GDM1 (cell line): ENCODE data around the gene SLC19A1.
"Not testable (repeated sequence)": the region's sequence is repeated elsewhere in the genome, so short reads cannot be mapped to it uniquely, and the experiment has no call there.

Experiments used
- DNase-seq: peaks from one replicate; lab custom pipeline; 2025; lab: John Stamatoyannopoulos, UW

Gene SLC19A1

DNA sequence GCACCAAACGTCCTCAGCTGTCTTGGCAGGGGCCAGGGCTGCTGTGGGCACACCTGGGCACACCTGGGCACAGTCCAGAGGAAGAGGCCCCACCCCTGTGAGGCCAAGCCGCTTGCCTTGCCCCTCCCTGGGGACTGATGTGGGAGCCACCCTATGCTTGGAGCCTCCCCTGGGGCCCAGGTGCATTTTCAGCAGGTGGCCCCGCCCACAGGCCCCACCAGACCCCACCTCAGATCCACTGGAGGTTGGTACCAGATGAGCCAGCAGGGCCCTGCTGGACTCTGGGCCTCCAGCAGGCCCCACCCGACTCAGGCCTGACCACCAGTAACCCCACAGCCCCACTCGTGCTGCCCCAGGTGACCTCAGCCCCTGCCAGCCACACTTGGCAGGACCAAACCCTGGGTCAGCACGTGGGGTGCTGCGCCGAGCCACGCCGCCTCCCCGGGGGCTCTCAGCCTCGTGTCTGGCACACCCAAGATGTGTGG, 8.8 kb downstream of the SLC19A1 start:
- no peak for DNase-seq

DNA sequence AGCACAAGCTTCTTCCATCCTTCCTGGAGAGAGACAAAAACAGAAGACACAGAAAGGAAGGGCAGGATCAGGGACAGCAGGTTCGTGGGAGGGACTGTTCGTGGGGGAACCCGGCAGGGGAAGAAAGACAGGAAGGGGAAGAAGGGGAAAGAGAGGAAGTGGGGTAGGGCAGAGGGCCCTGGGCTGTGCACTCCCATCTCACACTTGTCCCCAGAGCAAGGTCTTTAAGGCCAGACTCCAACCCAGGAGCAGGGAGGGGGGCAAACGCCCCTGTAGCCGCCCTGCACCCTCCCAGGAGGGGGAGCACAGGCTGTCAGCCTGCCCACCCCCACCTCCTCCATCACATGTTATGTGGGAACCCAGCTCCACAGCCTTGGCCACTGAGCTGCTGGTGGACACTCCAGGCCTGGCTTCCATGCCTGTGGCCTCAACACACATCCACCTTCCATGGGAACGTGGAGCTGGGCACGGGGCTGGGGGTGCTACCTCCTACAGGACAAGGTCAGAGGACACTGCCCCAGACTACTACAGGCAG, 9.3 kb downstream of the SLC19A1 start:
- no peak for DNase-seq

GRCh38 chr21:45531393-45532215, 10.6 kb downstream of the SLC19A1 start:
- DNase-seq: no peak

- DNase-seq: not testable (repeated sequence)
Measured at GRCh38 chr21:45531114-45531392, 11.2 kb downstream of the SLC19A1 start.

DNA sequence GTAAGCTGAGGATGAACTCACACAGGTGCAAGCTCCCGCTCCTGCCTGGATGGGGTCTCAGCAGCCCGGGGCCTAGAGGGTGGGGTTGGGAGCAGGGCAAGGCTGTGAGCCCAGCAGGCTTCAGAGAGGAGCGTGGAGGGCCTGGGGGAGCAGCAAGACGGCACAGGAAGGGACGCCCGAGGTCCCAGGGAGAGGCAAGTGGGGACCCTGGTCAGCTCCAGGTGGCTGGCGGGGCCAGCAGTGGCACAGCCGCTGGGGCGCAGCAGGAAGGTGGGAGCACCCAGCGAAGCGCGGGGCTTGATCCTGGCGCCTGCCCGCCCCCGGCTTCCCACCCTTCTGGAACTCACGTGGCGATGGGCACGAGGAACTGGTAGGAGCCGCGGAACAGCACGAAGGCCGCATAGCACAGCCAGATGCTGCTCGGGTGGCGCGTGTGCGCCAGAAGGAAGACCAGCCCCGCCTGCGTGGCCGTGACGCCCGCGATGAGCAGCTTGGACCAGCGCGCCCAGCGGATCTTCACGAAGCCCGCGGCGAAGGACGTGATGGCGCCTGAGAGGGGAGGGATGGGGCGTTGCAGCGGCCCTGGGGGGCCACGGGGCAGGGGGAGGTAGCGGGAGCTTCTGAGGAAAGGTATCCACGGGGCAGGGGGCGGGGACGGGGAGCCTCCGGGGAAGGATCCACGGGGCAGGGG, 11.7 kb downstream of the SLC19A1 start:
- DNase-seq: no peak

DNA sequence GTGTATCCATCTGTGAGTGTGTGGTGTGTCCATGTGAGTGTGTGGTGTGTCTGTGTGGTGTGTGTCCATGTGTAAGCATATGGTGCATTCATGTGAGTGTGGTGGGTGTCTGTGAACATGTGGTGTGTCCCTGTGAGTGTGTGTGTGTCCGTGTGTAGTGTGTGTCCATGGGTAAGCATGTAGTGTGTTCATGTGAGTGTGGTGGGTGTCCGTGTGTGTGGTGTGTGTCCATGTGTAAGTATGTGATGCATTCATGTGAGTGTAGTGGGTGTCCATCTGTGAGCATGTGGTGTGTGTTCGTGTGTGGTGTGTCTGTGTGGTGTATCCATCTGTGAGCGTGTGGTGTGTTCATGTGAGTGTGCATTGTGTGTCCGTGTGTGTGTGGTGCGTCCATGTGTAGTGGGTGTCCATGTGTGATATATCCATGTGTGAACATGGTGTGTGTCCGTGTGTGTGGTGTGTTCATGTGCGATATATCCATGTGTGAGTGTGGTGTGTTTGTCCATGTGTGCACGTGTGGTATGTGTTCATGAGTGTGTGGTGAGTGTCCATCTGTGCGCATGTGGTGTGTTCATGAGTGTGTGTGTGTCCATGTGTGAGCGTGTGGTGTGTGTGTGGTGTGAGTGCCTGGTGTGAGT, 12.3 kb downstream of the SLC19A1 start:
- DNase-seq: no peak

DNA sequence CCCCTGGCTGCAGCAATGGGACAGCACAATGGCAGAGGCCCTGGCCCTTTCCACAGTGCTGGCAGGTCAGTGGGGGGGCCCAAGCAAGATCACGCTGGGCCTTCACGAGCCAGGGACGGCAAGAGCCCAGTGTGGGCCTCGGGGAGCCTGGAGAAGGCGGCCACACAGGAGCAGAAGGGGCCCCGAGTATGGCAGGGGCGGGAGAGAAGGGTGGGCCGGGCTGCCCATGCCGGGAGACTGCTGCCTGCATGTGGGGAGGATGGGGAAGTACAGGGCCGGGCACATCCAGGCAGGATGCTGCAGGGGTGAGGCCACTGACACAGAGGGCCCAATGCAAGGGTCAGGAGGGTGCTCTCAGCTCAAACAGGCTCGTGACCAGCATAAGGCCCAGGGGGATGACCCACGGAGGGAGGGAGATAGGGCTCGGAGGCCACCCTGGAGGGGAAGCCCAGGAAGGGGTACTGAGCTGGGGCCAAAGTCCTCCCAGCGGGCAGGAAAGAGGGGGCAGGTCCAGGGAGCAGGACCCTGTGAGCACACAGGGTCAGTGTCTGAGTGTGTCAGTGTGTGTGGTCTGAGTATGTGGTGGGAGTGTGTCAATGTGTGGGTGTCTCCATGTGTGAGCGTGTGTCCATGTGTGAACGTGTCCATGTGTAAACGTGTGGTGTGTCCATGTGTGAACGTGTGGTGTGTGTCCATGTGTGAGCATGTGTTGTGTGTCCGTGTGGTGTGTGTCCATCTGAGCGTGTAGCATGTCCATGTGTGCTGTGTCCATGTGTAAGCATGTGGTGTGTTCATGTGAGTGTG, 13.1 kb downstream of the SLC19A1 start:
- no peak for DNase-seq

- no peak for DNase-seq
Measured at GRCh38 chr21:45528028-45528705, 14.1 kb downstream of the SLC19A1 start.

- not testable (repeated sequence) for DNase-seq
Measured at GRCh38 chr21:45527151-45527999, 14.9 kb downstream of the SLC19A1 start.

DNA sequence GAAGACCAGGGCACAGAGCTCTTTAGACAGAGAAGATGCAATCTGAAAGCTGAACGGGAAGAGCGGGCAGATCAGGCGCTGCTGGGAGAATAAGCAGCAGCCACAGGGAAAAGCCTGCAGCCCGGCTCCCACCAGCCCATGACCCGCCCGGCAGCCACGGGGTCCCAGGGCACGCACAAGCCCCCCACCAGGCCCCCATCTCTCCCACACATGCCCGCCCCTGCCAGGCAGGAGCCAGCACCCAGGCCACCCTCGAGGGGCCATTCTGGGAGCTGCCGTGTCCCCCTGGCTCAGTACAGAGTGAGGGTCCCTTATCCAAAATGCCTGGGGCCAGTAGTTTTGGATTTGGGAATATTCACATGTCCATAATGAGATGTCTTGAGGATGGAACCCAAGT, 16.3 kb downstream of the SLC19A1 start:
- DNase-seq: no peak

DNA sequence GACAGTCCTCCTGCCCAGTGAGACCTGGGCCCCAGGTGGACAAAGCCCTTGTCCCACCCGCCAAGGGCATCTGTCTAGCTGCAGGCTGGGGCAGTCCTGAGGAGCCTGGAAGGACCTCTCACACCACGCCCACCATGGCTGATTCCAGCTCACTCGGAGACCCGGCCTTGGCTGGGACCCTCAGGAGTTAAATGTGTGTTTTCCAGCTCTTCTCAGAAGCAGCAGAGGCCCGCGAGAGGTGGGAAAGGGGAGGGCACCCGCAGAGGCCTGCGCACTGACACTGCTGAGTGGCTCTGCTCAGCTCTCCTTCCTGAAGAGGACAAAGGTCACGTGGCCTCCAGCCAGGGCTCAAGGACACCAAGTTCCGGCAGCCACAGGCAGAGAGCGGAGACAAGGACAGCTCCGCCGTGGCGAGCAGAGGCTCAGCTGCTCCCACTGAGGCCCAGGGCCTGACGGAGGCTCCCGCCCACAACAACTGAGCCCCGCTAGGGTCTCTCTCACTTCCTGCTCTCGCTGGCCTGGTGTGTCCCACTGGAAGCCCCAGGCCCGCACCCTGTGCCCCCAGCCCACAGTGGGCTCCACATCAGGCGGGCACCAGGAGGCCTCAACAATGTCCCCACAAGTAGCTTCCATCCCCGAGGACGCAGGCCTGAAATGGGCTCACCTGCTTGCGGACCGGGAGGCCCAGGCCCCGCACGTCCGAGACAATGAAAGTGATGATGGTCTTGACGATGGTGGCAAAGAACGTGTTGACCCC, 16.9 kb downstream of the SLC19A1 start:
- no peak for DNase-seq

DNA sequence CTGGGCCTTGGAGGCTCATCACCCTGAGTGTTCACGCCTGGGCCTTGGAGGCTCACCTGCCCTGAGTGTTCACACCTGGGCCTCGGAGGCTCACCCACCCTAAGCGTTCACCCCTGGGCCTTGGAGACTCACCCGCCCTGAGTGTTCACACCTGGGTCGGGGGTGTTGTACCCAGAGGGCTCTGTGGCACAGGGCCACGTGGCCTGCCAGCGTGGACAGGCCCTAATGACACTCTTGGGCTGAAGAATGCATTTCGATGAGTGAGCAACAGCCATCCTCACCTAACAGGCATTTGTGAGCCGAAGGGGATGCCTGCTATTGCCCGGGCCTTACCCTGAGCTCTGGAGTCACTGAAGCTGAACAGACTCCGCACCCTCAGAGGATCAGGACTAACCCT, 17.5 kb downstream of the SLC19A1 start:
- DNase-seq: no peak

GRCh38 chr21:45523411-45524101, 18.7 kb downstream of the SLC19A1 start:
- no peak for DNase-seq

DNA sequence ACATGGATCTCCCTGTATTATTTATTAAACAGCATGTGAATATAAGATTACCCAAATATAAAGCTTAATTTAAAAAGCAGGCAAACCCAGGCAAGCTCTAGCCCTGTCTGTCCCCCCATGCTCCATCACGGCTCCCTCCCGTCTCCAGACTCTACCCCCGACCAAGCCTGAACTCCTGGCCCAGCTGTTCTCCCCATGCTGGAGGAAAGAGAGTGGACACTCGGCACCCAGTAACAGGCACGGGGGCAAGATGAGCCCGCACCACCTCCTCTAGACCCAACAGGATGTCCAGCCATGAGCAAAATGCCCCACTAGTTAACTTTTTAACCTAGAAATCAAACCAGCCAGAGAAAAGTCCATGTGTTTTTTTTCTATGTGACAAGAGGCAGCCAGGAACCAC, 19.3 kb downstream of the SLC19A1 start:
- no peak for DNase-seq

DNA sequence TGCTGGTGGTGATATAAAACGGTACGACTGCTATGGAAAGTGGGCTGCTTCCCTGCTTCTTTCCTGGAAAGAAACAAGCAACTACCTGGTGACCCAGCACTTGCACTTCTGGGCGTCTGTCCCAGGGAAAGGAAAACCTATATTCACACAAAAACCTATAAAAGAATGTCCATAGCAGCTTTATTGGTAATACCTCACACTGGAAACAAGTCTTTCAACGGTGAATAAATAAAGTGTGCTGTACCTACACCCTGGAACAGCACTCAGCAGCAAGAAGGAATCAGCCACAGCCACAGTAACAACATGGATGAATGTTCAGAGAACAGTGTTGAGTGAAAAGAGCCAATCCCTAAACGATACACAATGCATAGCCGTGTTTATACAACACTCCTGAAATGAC, 19.9 kb downstream of the SLC19A1 start:
- DNase-seq: no peak

- no peak for DNase-seq
Measured at GRCh38 chr21:45521241-45521640, 21.0 kb downstream of the SLC19A1 start.

- DNase-seq: no peak
Measured at GRCh38 chr21:45519182-45519581, 23.1 kb downstream of the SLC19A1 start.

DNA sequence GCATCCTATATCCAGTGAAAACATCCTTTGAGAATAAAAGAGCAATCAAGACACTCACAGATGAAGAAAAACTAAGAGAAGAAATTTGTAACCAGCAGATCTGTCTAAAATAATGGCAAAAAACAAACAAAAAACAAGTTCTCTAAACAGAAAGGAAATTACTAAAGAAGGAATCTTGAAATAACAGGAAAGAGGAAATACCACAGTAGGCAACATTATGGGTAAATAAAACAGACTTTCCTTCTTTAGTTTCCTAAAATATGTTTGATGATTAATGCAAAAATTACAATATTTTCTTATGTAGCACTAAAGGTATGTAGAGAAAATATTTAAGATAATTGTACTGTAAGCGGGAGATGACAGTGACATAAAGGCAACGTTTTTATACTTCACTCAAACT, 23.5 kb downstream of the SLC19A1 start:
- no peak for DNase-seq
